HG03025 (cell line): Measurements from ENCODE around the gene TSTD2.
"Not testable (repeated sequence)": the region's sequence is repeated elsewhere in the genome, so short reads cannot be mapped to it uniquely, and the experiment has no call there.

ENCODE experiments used
- ATAC-seq: cut with Tn5 transposase; IDR thresholded peaks from one replicate; pipeline ENCODE4 v1.9.1; 2021; ENCODE audit warnings: mild to moderate bottlenecking, moderate library complexity; ENCODE audit not compliant: unreplicated experiment, low FRiP score

TSTD2 gene

GRCh38 chr9:97632248-97632984 lies 752 bp downstream of the TSTD2 start:
- peak; percentile 8 for ATAC-seq

GRCh38 chr9:97630591-97630990 lies 2.6 kb downstream of the TSTD2 start:
- no peak for ATAC-seq

GRCh38 chr9:97629156-97629555 lies 4.0 kb downstream of the TSTD2 start:
- ATAC-seq: no peak

- no peak for ATAC-seq
Observed at GRCh38 chr9:97628668-97629067, 4.5 kb downstream of the TSTD2 start.

- no peak for ATAC-seq
Observed at GRCh38 chr9:97627624-97628023, 5.5 kb downstream of the TSTD2 start.

GRCh38 chr9:97625620-97626019 lies 7.5 kb downstream of the TSTD2 start:
- no peak for ATAC-seq

- ATAC-seq: no peak
Observed at GRCh38 chr9:97623946-97624345, 9.2 kb downstream of the TSTD2 start.

- ATAC-seq: not testable (repeated sequence)
Observed at GRCh38 chr9:97622483-97622882, 10.7 kb downstream of the TSTD2 start.

- ATAC-seq: not testable (repeated sequence)
Observed at GRCh38 chr9:97620063-97620462, 13.1 kb downstream of the TSTD2 start.

GRCh38 chr9:97617939-97618416 lies 15.2 kb downstream of the TSTD2 start:
- no peak for ATAC-seq

GRCh38 chr9:97615439-97616072 lies 17.6 kb downstream of the TSTD2 start:
- ATAC-seq: no peak

GRCh38 chr9:97604901-97605645 lies 28.1 kb downstream of the TSTD2 start:
- no peak for ATAC-seq

- no peak for ATAC-seq
Observed at GRCh38 chr9:97602430-97602829, 30.7 kb downstream of the TSTD2 start.

- no peak for ATAC-seq
Observed at GRCh38 chr9:97601228-97601898, 31.8 kb downstream of the TSTD2 start.

- no peak for ATAC-seq
Observed at GRCh38 chr9:97600531-97601227, 32.5 kb downstream of the TSTD2 start.

GRCh38 chr9:97599314-97599846 lies 33.8 kb downstream of the TSTD2 start:
- ATAC-seq: no peak

- peak; percentile 64 for ATAC-seq
Observed at GRCh38 chr9:97598461-97599288, 34.5 kb downstream of the TSTD2 start.

GRCh38 chr9:97596906-97597305 lies 36.3 kb downstream of the TSTD2 start:
- no peak for ATAC-seq

GRCh38 chr9:97594381-97594921 lies 38.7 kb downstream of the TSTD2 start:
- ATAC-seq: no peak
